ENCODE measurements around the gene DNASE2.
A peak's percentile ranks its signal among the peaks of the same experiment; 100 is the strongest.

The DNASE2 gene

GRCh38 chr19:12885749-12886650 lies 4.8 kb upstream of the DNASE2 start:
- no peak for DNase-seq

GRCh38 chr19:12884926-12885748 lies 3.9 kb upstream of the DNASE2 start:
- peak; percentile 95 for DNase-seq

GRCh38 chr19:12884627-12884925 lies 3.3 kb upstream of the DNASE2 start:
- no peak for DNase-seq

- DNase-seq: no peak
Measured at GRCh38 chr19:12884202-12884601, 3.0 kb upstream of the DNASE2 start.

GRCh38 chr19:12882589-12882988 lies 1.3 kb upstream of the DNASE2 start:
- DNase-seq: no peak

- no peak for DNase-seq
Measured at GRCh38 chr19:12880551-12881171, 588 bp downstream of the DNASE2 start.

GRCh38 chr19:12875086-12875485 lies 6.2 kb downstream of the DNASE2 start:
- DNase-seq: no peak

GRCh38 chr19:12873891-12874745 lies 7.1 kb downstream of the DNASE2 start:
- no peak for DNase-seq

- peak; percentile 72 for DNase-seq
Measured at GRCh38 chr19:12872941-12873890, 8.0 kb downstream of the DNASE2 start.

GRCh38 chr19:12872255-12872654 lies 9.0 kb downstream of the DNASE2 start:
- no peak for DNase-seq

GRCh38 chr19:12871681-12872080 lies 9.6 kb downstream of the DNASE2 start:
- DNase-seq: no peak

- peak; percentile 40 for DNase-seq
Measured at GRCh38 chr19:12868540-12869112, 12.6 kb downstream of the DNASE2 start.

- peak; percentile 71 for DNase-seq
Measured at GRCh38 chr19:12867120-12868099, 13.8 kb downstream of the DNASE2 start.

GRCh38 chr19:12866416-12867119 lies 14.7 kb downstream of the DNASE2 start:
- DNase-seq: no peak

GRCh38 chr19:12865746-12866415 lies 15.4 kb downstream of the DNASE2 start:
- DNase-seq: no peak

GRCh38 chr19:12864721-12865715 lies 16.2 kb downstream of the DNASE2 start:
- DNase-seq: no peak

- no peak for DNase-seq
Measured at GRCh38 chr19:12864143-12864542, 17.1 kb downstream of the DNASE2 start.
